T-helper 17 cell (primary cell): ENCODE data around the gene COBL. TPM values are rescaled to one million over a fixed set of nuclear protein-coding genes. Genes with fewer than 3 reads are reported as not detected.

Experiments used
- ATAC-seq: fragments of 150-1000 bp; cut with Tn5 transposase; 2 replicates; pipeline ENCODE4 v1.10.0; 2021; ENCODE audit warnings: mild to moderate bottlenecking, moderate library complexity
- DNase-seq, 3 donors: peaks; one replicate each; pipeline versions ENCODE4 v3.0.0 to v3.0.0-alpha.2; 2020 to 2021
- H3K9me3 ChIP-seq: one replicate; pipeline ENCODE4 v1.7.0; 2013; ENCODE audit warnings: low read length, mild to moderate bottlenecking; ENCODE audit not compliant: control insufficient read depth, poor library complexity, severe bottlenecking
- H3K27ac Mint-ChIP-seq: one replicate; pipeline ENCODE4 v1.8.0; 2022; ENCODE audit warnings: mild to moderate bottlenecking, moderate library complexity, mixed read lengths
- H3K27me3 Mint-ChIP-seq: one replicate; pipeline ENCODE4 v1.8.0; 2022; ENCODE audit warnings: mixed read lengths
- H3K36me3 Mint-ChIP-seq: one replicate; pipeline ENCODE4 v1.8.0; 2022; ENCODE audit warnings: low read depth, mixed read lengths
- H3K4me1 Mint-ChIP-seq: one replicate; pipeline ENCODE4 v1.8.0; 2022; ENCODE audit warnings: mild to moderate bottlenecking, mixed read lengths
- H3K4me3 Mint-ChIP-seq: one replicate; pipeline ENCODE4 v1.8.0; 2022; ENCODE audit warnings: mild to moderate bottlenecking, moderate library complexity, mixed read lengths
- total RNA-seq, 4 donors: library from RNA in 2 of 4; stranded (reverse) in 2 of 4; gene quantifications; one replicate each; pipeline ENCODE4 v1.2.3 and lab custom pipeline; 2022 to 2026

The COBL gene
- total RNA-seq, 2 donors from 2014 or later = not detected

GRCh38 chr7:51175992-51176388 lies 140.6 kb downstream of the COBL start:
- Mint-ChIP-seq H3K27me3 (peaks cover 37% of the 10 kb centered on the region), H3K27ac (no peak overlapping the region), H3K36me3 (no peaks in the 10 kb centered on the region), H3K4me1 (peaks cover 3% of the 10 kb centered on the region), H3K4me3 (no peak overlapping the region)
- ATAC-seq (no peak), DNase-seq (no peak)
- no peaks in the 10 kb centered on the region for H3K9me3 ChIP-seq

GRCh38 chr7:51175316-51175991 lies 141.2 kb downstream of the COBL start:
- Mint-ChIP-seq H3K27me3 (peaks cover 36% of the 10 kb centered on the region), H3K4me1 (peaks cover 3% of the 10 kb centered on the region), H3K27ac (no peak overlapping the region), H3K4me3 (no peak overlapping the region), H3K36me3 (no peaks in the 10 kb centered on the region)
- ATAC-seq = no peak
- no peak for DNase-seq
- no peaks in the 10 kb centered on the region for H3K9me3 ChIP-seq

DNA sequence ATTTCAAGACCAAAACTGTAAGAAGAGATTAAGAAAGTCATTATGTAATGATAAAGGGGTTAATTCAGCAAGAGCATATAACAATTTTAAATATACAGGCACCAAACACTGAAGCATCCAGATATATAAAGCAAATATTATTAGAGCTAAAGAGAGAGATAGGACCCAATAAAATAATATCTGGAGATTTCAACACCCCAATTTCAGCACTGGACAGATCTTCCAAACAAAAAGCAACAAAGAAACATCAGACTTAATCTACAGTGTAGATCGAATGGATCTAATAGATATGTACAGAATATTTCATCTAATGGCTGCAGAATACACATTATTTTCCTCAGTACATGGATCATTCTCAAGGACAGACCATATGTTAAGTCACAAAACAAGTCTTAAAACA lies 151.3 kb downstream of the COBL start:
- H3K27ac Mint-ChIP-seq = no peak overlapping the region
- H3K4me1 Mint-ChIP-seq = peaks cover 10% of the 10 kb centered on the region
- no peak for DNase-seq
- no peak for ATAC-seq
- H3K36me3 Mint-ChIP-seq = peaks cover 6% of the 10 kb centered on the region
- H3K9me3 ChIP-seq = no peaks in the 10 kb centered on the region
- peaks cover 53% of the 10 kb centered on the region for H3K27me3 Mint-ChIP-seq
- H3K4me3 Mint-ChIP-seq = no peak overlapping the region

DNA sequence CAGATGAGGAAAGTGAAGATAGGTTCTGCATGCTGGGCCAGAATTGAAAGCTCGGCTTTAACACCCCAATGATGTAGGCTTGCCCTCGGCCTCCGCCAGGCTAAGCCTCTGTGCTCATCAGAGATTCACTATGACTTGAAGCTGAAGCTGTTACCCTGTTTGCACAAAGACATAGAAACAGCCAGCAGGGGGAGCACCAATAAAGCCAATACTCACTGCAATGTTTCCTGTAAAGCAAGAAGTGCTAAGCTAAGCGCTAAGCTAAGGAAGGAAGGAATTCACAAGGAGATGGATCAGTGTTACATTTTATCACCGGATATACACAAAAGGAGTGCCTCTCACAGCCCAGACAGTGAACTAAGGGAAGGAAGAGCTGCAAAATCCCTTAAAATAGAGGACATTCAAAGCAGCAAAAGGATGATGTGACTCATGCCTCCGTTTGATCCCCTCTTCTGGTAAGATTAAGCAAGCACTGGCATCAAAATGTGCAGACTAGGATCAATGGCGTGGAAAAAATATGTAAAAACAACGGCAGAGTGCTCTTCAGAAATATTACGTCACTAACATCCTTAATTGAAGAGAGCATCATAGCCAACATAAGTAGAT lies 153.8 kb downstream of the COBL start:
- Mint-ChIP-seq H3K4me1 (peaks cover 8% of the 10 kb centered on the region), H3K27ac (no peak overlapping the region), H3K36me3 (peaks cover 6% of the 10 kb centered on the region), H3K27me3 (peaks cover 52% of the 10 kb centered on the region), H3K4me3 (peak overlapping the region; percentile 63)
- peak in 2 of 3 donors; percentile 18 to 43 for DNase-seq
- no peaks in the 10 kb centered on the region for H3K9me3 ChIP-seq
- ATAC-seq = peak; percentile 85

- Mint-ChIP-seq H3K27ac (no peak overlapping the region), H3K4me1 (peaks cover 8% of the 10 kb centered on the region), H3K4me3 (no peak overlapping the region)
These were observed 154.7 kb downstream of the COBL start for GRCh38 chr7:51161937-51162336.

DNA sequence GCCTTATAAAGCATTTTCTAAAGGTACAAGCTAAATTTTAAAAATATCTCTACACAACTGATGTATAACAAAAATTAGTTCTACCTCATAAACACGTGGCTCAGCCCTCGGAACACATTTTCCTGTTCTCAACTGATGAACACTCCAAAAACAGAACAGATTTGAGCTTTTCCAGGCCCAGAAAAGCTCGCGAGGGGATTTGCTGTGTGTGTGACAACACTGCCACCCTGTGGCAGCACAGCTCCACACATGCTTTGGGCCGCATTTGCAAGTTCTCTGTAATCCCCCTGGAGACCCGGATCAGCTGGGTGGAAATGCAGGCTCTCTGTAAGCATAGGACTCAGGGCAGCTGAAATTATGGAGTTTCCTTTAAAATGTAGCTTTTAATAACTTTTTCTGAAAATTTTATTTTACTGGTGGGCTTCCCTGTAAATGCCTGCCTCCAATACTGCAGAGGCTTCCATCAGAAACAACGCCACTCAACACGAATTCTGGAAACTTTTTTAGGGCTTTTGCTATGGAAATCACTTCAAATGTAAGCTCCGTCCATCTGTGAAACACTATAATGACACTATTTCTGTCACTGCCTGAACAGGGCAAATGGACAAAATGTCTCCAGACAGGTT lies 155.5 kb downstream of the COBL start:
- no peak overlapping the region for H3K4me3 Mint-ChIP-seq
- ATAC-seq (peak; percentile 63), DNase-seq (peak in 2 of 3 donors; percentile 25 to 26)
- peaks cover 6% of the 10 kb centered on the region for H3K36me3 Mint-ChIP-seq
- H3K4me1 Mint-ChIP-seq = peaks cover 8% of the 10 kb centered on the region
- no peak overlapping the region for H3K27ac Mint-ChIP-seq
- no peaks in the 10 kb centered on the region for H3K9me3 ChIP-seq
- H3K27me3 Mint-ChIP-seq = peaks cover 57% of the 10 kb centered on the region

More at GRCh38 chr7:51161937-51162336, 154.7 kb downstream of the COBL start:
- Mint-ChIP-seq H3K27me3 (peaks cover 56% of the 10 kb centered on the region), H3K36me3 (peaks cover 6% of the 10 kb centered on the region)
- no peak for DNase-seq
- H3K9me3 ChIP-seq = no peaks in the 10 kb centered on the region
- no peak for ATAC-seq

GRCh38 chr7:51160411-51160810 lies 156.2 kb downstream of the COBL start:
- ATAC-seq (no peak), DNase-seq (no peak)
- H3K4me1 Mint-ChIP-seq = peaks cover 8% of the 10 kb centered on the region
- H3K27me3 Mint-ChIP-seq = peaks cover 57% of the 10 kb centered on the region
- no peak overlapping the region for H3K27ac Mint-ChIP-seq
- no peaks in the 10 kb centered on the region for H3K9me3 ChIP-seq
- H3K36me3 Mint-ChIP-seq = peaks cover 6% of the 10 kb centered on the region
- no peak overlapping the region for H3K4me3 Mint-ChIP-seq

- H3K9me3 ChIP-seq = no peaks in the 10 kb centered on the region
- Mint-ChIP-seq H3K27ac (no peak overlapping the region), H3K4me3 (no peak overlapping the region), H3K36me3 (peaks cover 2% of the 10 kb centered on the region), H3K4me1 (peaks cover 8% of the 10 kb centered on the region), H3K27me3 (peaks cover 45% of the 10 kb centered on the region)
- DNase-seq (no peak), ATAC-seq (no peak)
These were observed 157.7 kb downstream of the COBL start for GRCh38 chr7:51158742-51159445.

DNA sequence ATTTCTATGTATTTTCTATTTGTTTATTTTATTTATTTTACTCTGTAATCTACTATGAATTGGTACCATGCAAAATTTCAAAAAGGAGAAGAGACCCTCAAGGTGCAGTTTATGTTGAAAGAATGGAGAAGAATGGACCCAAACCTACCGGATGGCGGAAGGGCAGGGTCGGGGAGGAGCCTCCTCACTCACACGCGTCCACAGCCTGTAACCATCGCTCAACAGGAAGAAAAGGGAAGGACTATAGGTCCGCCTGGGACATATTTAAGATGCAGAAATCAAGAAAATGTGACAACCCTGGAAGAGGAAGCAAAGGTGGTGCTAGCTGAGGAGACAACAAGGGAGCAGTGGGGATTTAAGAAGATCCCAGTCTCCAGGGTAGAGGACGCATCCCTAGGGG lies 158.4 kb downstream of the COBL start:
- H3K4me3 Mint-ChIP-seq = no peak overlapping the region
- H3K27ac Mint-ChIP-seq = no peak overlapping the region
- ATAC-seq (no peak), DNase-seq (no peak)
- peaks cover 8% of the 10 kb centered on the region for H3K4me1 Mint-ChIP-seq
- peaks cover 2% of the 10 kb centered on the region for H3K36me3 Mint-ChIP-seq
- H3K27me3 Mint-ChIP-seq = peaks cover 44% of the 10 kb centered on the region
- no peaks in the 10 kb centered on the region for H3K9me3 ChIP-seq

DNA sequence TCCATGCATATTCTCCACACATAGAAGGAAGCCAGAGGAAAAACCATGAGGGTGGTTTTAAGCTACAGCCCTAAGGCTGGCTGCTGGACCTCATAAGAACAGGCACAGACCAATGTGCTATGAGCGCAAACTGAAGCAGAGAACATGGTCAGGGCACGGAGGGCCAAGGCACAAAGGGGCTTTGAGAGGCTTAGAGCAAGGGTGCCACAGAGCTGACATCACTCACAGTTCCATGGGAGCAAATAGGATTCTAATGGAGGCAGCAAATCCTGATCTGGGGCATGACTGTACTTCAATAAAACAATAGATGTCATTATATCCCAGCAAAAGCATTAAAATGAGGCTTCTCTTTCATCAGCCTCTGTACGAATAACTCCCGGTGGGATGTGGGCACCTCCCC lies 162.4 kb downstream of the COBL start:
- DNase-seq (no peak), ATAC-seq (no peak)
- no peak overlapping the region for H3K4me3 Mint-ChIP-seq
- no peak overlapping the region for H3K27ac Mint-ChIP-seq
- peaks cover 70% of the 10 kb centered on the region for H3K27me3 Mint-ChIP-seq
- no peaks in the 10 kb centered on the region for H3K36me3 Mint-ChIP-seq
- H3K9me3 ChIP-seq = no peaks in the 10 kb centered on the region
- no peaks in the 10 kb centered on the region for H3K4me1 Mint-ChIP-seq

GRCh38 chr7:51152706-51153200 lies 163.9 kb downstream of the COBL start:
- no peaks in the 10 kb centered on the region for H3K9me3 ChIP-seq
- Mint-ChIP-seq H3K27ac (no peak overlapping the region), H3K27me3 (peaks cover 61% of the 10 kb centered on the region), H3K4me1 (no peaks in the 10 kb centered on the region), H3K4me3 (no peak overlapping the region), H3K36me3 (no peaks in the 10 kb centered on the region)
- ATAC-seq (no peak), DNase-seq (no peak)

- H3K27ac Mint-ChIP-seq = no peak overlapping the region
- no peak for DNase-seq
- peaks cover 53% of the 10 kb centered on the region for H3K27me3 Mint-ChIP-seq
- no peaks in the 10 kb centered on the region for H3K9me3 ChIP-seq
- H3K4me3 Mint-ChIP-seq = no peak overlapping the region
- no peaks in the 10 kb centered on the region for H3K36me3 Mint-ChIP-seq
- H3K4me1 Mint-ChIP-seq = no peaks in the 10 kb centered on the region
- ATAC-seq = no peak
These were observed 165.2 kb downstream of the COBL start for GRCh38 chr7:51151455-51151854.

- no peak overlapping the region for H3K27ac Mint-ChIP-seq
- DNase-seq (no peak), ATAC-seq (no peak)
- H3K4me1 Mint-ChIP-seq = no peaks in the 10 kb centered on the region
- H3K36me3 Mint-ChIP-seq = peaks cover 2% of the 10 kb centered on the region
- no peak overlapping the region for H3K4me3 Mint-ChIP-seq
- peaks cover 43% of the 10 kb centered on the region for H3K27me3 Mint-ChIP-seq
- H3K9me3 ChIP-seq = no peaks in the 10 kb centered on the region
These were observed 166.4 kb downstream of the COBL start for GRCh38 chr7:51150193-51150592.
